Measurements from ENCODE around the gene NHS.

Gene NHS

DNA sequence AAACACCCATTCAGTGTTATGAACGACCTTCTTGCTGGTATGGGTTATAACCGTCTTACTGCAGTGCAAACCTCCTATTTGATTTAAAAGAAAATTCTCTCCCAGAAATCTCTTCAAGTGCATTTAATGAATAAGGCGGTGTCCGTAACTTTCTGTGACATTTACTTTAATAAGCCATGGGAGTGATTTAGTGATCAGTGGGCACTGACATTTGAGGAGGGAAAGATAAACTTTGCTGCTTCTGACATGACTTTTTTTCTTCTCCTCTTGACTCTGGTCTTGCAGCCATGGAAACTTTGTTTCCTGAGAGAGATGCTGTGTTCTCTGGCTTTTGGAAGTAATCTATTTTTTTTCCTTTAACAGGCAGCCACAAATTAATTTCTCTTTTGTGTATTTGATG, 106.1 kb downstream of the NHS start:
- WGBS, 2 experiments = 89 to 100% methylated on average over 3 to 4 of the region's 4 CpGs

DNA sequence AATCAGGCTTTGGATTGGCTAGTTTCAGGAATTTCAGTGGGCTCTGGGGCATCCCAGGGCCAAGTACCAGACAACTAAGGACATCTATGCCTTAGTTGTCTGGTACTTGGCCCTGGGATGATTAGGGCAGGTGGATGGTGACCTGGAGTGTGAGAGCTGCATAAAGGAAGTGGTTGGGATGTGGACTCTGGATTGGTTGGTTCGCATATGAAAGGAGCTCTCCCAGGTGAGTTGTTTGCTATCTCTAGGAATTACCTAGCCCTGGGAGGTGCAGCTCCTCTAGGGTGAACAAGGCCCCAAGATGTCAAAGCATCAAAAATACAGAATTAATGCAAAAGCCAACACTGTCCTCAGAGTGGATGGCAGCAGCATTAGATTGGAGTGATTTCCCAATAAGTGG, 109.6 kb downstream of the NHS start:
- 82 to 100% methylated on average over 1 of the region's 1 CpG for WGBS, 2 experiments
- Histone ChIP-seq H3K36me3 (ENCODE audit: control insufficient read depth, insufficient read depth, low read length) (no peaks in the 10 kb centered on the region), H3K9me3 (ENCODE audit: control insufficient read depth, low read length) (no peaks in the 10 kb centered on the region), H3K27ac (ENCODE audit: insufficient read depth, low read depth, low read length, poor library complexity, severe bottlenecking) (no peak overlapping the region), H3K27me3 (ENCODE audit: control insufficient read depth, insufficient read depth, low read length, poor library complexity, severe bottlenecking) (no peaks in the 10 kb centered on the region), H3K4me1 (ENCODE audit: control insufficient read depth, insufficient read depth, low read length) (no peaks in the 10 kb centered on the region), H3K4me3 (ENCODE audit: insufficient read depth, low read depth, low read length) (no peak overlapping the region)

More for the DNA sequence above, 106.1 kb downstream of the NHS start:
- no peaks in the 10 kb centered on the region for H3K36me3 ChIP-seq (ENCODE audit: control insufficient read depth, insufficient read depth, low read length)
- no peak overlapping the region for H3K27ac ChIP-seq (ENCODE audit: insufficient read depth, low read depth, low read length, poor library complexity, severe bottlenecking)
- H3K9me3 ChIP-seq (ENCODE audit: control insufficient read depth, low read length) = no peaks in the 10 kb centered on the region
- no peaks in the 10 kb centered on the region for H3K27me3 ChIP-seq (ENCODE audit: control insufficient read depth, insufficient read depth, low read length, poor library complexity, severe bottlenecking)
- no peak overlapping the region for H3K4me3 ChIP-seq (ENCODE audit: insufficient read depth, low read depth, low read length)
- no peaks in the 10 kb centered on the region for H3K4me1 ChIP-seq (ENCODE audit: control insufficient read depth, insufficient read depth, low read length)

DNA sequence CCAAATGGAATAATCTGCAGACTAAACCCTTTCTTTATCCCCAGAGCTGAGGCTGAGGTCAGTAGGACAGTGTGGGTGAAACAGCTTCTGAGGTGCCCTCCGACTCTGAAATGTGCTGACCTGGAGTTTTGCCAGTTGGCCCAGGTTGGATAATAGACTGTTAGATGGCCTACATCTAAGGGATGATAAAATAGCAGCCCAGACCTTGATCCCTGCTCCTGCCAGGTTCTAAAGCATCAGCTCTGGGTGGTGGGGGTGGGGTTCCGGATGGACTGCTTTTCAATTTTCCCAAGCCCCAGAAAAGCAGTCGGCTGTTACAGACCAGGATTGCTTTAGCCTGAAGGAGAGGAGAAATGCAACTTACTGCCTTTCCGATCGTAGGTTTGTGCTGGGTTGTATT, 110.4 kb downstream of the NHS start:
- Histone ChIP-seq H3K9me3 (ENCODE audit: control insufficient read depth, low read length) (no peaks in the 10 kb centered on the region), H3K4me1 (ENCODE audit: control insufficient read depth, insufficient read depth, low read length) (no peaks in the 10 kb centered on the region), H3K4me3 (ENCODE audit: insufficient read depth, low read depth, low read length) (no peak overlapping the region), H3K27me3 (ENCODE audit: control insufficient read depth, insufficient read depth, low read length, poor library complexity, severe bottlenecking) (no peaks in the 10 kb centered on the region), H3K27ac (ENCODE audit: insufficient read depth, low read depth, low read length, poor library complexity, severe bottlenecking) (no peak overlapping the region), H3K36me3 (ENCODE audit: control insufficient read depth, insufficient read depth, low read length) (no peaks in the 10 kb centered on the region)
- 67 to 76% methylated on average over 5 of the region's 5 CpGs for WGBS, 2 experiments

DNA sequence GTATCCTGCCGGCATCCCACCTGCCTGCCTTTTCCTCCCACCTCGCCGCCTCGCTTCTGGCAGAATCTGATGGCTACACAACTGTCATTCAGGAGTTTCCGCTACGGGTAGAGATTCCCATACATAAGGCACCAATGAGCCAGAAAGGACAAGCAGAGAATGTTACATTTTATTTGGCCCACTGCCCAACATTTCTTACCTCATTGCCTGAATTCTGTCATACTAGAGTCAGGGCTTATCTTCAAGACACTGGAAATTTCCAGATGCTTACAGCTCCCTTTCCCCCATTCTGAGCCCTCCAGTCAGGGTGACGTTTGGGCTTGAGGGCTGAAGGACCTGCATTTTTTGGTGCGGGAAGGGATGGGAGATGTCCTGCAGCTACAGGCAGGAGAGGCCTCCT, 113.0 kb downstream of the NHS start:
- Histone ChIP-seq H3K9me3 (ENCODE audit: control insufficient read depth, low read length) (no peaks in the 10 kb centered on the region), H3K27me3 (ENCODE audit: control insufficient read depth, insufficient read depth, low read length, poor library complexity, severe bottlenecking) (no peaks in the 10 kb centered on the region), H3K4me3 (ENCODE audit: insufficient read depth, low read depth, low read length) (no peak overlapping the region), H3K4me1 (ENCODE audit: control insufficient read depth, insufficient read depth, low read length) (no peaks in the 10 kb centered on the region), H3K36me3 (ENCODE audit: control insufficient read depth, insufficient read depth, low read length) (no peaks in the 10 kb centered on the region), H3K27ac (ENCODE audit: insufficient read depth, low read depth, low read length, poor library complexity, severe bottlenecking) (no peak overlapping the region)
- WGBS, 2 experiments = 92 to 93% methylated on average over 8 of the region's 8 CpGs

DNA sequence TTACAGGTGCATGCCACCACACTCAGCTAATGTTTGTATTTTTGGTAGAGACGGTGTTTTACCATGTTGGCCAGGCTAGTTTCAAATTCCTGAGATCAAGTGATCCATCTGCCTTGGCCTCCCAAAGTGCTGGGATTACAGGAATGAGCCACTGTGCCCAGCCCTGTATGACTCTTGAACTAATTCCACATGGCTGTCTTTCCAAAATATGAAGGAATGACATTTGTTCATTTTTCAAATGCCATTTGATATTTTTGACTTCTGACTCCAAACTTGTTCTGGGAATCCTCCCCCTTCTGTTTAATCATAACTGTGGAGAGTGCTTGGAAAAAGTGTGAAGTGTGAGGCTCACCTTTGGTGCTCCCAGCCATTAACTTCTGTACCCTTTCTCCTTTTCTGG, 119.2 kb downstream of the NHS start:
- no peaks in the 10 kb centered on the region for H3K27me3 ChIP-seq (ENCODE audit: control insufficient read depth, insufficient read depth, low read length, poor library complexity, severe bottlenecking)
- no peaks in the 10 kb centered on the region for H3K36me3 ChIP-seq (ENCODE audit: control insufficient read depth, insufficient read depth, low read length)
- H3K27ac ChIP-seq (ENCODE audit: insufficient read depth, low read depth, low read length, poor library complexity, severe bottlenecking) = no peak overlapping the region
- H3K4me3 ChIP-seq (ENCODE audit: insufficient read depth, low read depth, low read length) = no peak overlapping the region
- no peaks in the 10 kb centered on the region for H3K4me1 ChIP-seq (ENCODE audit: control insufficient read depth, insufficient read depth, low read length)
- H3K9me3 ChIP-seq (ENCODE audit: control insufficient read depth, low read length) = no peaks in the 10 kb centered on the region
- 78 to 100% methylated on average over 1 of the region's 1 CpG for WGBS, 2 experiments

DNA sequence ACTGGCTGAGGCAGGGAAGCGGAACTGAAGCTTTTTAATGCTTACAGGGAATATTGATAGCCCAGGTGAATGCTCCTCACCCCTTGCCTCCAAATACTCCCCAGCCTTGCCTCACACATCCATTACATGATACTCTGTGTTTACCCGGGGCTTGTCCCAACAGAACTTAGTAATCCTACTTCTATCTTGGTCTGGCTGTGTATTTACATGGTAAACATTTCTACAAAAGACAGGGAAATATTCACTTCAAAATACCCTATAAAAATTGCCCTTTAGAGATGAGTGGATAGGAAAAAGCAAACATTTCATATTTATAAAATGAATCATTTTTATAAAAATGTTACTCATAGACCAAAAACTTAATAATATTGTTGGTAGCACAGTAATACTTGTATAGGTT, 120.1 kb downstream of the NHS start:
- no peak overlapping the region for H3K27ac ChIP-seq (ENCODE audit: insufficient read depth, low read depth, low read length, poor library complexity, severe bottlenecking)
- no peaks in the 10 kb centered on the region for H3K4me1 ChIP-seq (ENCODE audit: control insufficient read depth, insufficient read depth, low read length)
- WGBS, 2 experiments = 87 to 100% methylated on average over 1 to 2 of the region's 2 CpGs
- no peaks in the 10 kb centered on the region for H3K27me3 ChIP-seq (ENCODE audit: control insufficient read depth, insufficient read depth, low read length, poor library complexity, severe bottlenecking)
- no peaks in the 10 kb centered on the region for H3K9me3 ChIP-seq (ENCODE audit: control insufficient read depth, low read length)
- H3K36me3 ChIP-seq (ENCODE audit: control insufficient read depth, insufficient read depth, low read length) = no peaks in the 10 kb centered on the region
- H3K4me3 ChIP-seq (ENCODE audit: insufficient read depth, low read depth, low read length) = no peak overlapping the region

DNA sequence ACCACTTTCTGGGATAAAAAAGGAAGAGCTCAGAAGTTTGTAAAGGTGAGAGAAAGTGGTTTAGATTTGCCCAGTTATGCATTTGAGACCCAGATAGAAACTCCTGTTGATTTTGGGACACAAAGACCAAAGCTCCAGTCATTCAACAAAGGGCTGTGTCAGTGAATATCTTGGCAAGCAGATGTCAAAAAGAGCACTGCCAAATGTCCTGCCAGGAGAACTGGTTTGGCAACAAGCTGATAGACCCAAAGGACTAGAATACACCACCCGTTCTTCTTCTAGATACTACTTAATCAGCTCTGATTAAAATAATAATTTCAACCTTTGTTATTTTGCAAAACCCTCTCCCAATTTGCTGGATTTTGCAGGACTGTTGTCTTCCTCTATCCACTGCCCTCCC, 121.4 kb downstream of the NHS start:
- H3K27ac ChIP-seq (ENCODE audit: insufficient read depth, low read depth, low read length, poor library complexity, severe bottlenecking) = no peak overlapping the region
- no peaks in the 10 kb centered on the region for H3K9me3 ChIP-seq (ENCODE audit: control insufficient read depth, low read length)
- no peaks in the 10 kb centered on the region for H3K27me3 ChIP-seq (ENCODE audit: control insufficient read depth, insufficient read depth, low read length, poor library complexity, severe bottlenecking)
- WGBS, 2 experiments = 80 to 81% methylated on average over 1 of the region's 1 CpG
- H3K4me1 ChIP-seq (ENCODE audit: control insufficient read depth, insufficient read depth, low read length) = no peaks in the 10 kb centered on the region
- H3K36me3 ChIP-seq (ENCODE audit: control insufficient read depth, insufficient read depth, low read length) = no peaks in the 10 kb centered on the region
- H3K4me3 ChIP-seq (ENCODE audit: insufficient read depth, low read depth, low read length) = no peak overlapping the region

DNA sequence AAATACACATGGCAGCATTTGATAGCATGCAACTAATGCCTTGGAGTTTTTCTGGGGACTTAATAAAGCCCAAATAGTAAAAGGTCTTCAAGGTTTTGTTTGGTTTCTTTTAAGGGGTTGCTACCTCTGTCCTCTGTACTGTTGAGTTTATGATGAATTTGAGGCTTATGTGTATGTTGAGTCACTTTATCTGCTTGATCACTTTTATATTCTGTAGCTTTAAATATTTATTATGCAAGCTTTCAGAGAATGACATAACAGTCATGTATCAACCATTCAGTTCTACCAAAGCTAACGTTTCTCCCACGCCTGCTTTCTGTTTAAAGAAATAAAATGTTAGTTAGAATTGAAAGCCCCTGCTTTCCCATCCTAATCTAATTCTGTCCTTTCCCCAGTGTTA, 122.2 kb downstream of the NHS start:
- no peaks in the 10 kb centered on the region for H3K4me1 ChIP-seq (ENCODE audit: control insufficient read depth, insufficient read depth, low read length)
- H3K27me3 ChIP-seq (ENCODE audit: control insufficient read depth, insufficient read depth, low read length, poor library complexity, severe bottlenecking) = no peaks in the 10 kb centered on the region
- no peak overlapping the region for H3K27ac ChIP-seq (ENCODE audit: insufficient read depth, low read depth, low read length, poor library complexity, severe bottlenecking)
- WGBS, 2 experiments = 100% methylated on average over 2 of the region's 2 CpGs; no CpG with 5 or more reads in 1 of the 2 experiments
- no peaks in the 10 kb centered on the region for H3K9me3 ChIP-seq (ENCODE audit: control insufficient read depth, low read length)
- H3K36me3 ChIP-seq (ENCODE audit: control insufficient read depth, insufficient read depth, low read length) = no peaks in the 10 kb centered on the region
- H3K4me3 ChIP-seq (ENCODE audit: insufficient read depth, low read depth, low read length) = no peak overlapping the region

DNA sequence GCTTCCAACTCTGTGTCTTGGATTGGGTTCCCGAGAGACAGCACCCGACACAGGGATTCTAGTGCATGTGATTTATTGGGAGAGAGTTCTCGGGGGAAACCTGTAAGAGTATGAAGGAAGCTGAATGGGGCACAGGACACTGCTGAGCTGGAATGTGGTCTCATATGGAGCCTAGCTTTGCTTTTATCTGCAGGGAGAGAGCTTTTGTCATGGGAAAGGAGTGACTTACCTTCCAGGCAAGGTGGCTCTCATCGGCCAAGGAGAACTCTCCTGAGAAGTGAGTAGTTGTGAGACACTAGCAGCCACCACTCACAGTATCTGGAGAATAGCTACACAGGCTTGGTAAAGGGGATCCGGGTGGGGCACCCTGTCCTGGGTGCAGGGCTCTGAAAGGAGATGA, 124.5 kb downstream of the NHS start:
- H3K27me3 ChIP-seq (ENCODE audit: control insufficient read depth, insufficient read depth, low read length, poor library complexity, severe bottlenecking) = no peaks in the 10 kb centered on the region
- H3K9me3 ChIP-seq (ENCODE audit: control insufficient read depth, low read length) = no peaks in the 10 kb centered on the region
- no peaks in the 10 kb centered on the region for H3K4me1 ChIP-seq (ENCODE audit: control insufficient read depth, insufficient read depth, low read length)
- H3K27ac ChIP-seq (ENCODE audit: insufficient read depth, low read depth, low read length, poor library complexity, severe bottlenecking) = no peak overlapping the region
- no peaks in the 10 kb centered on the region for H3K36me3 ChIP-seq (ENCODE audit: control insufficient read depth, insufficient read depth, low read length)
- WGBS, 2 experiments = 73 to 79% methylated on average over 5 of the region's 5 CpGs
- no peak overlapping the region for H3K4me3 ChIP-seq (ENCODE audit: insufficient read depth, low read depth, low read length)

DNA sequence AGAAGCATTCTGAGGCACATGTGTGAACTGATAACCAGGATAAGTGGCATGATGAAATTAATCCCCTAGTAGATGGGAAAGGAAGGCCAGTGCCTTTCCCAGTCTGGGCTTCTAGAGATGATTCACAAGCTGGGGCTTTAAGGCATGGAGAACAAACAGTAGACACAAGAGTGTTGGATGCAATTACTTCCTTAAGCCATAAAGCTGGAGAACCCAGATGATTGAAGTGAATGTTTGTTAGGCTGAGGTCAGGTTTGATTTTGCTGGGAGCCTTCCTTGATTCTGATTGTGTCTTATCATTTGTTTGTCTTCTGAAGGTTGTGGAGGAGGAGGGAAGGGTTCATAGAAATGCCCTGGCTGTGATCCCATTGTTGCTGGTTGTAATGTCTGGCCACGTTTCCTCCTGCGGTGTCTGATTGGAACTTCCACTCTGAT, 125.2 kb downstream of the NHS start:
- Histone ChIP-seq H3K4me1 (ENCODE audit: control insufficient read depth, insufficient read depth, low read length) (no peaks in the 10 kb centered on the region), H3K27me3 (ENCODE audit: control insufficient read depth, insufficient read depth, low read length, poor library complexity, severe bottlenecking) (no peaks in the 10 kb centered on the region), H3K36me3 (ENCODE audit: control insufficient read depth, insufficient read depth, low read length) (no peaks in the 10 kb centered on the region), H3K4me3 (ENCODE audit: insufficient read depth, low read depth, low read length) (no peak overlapping the region), H3K27ac (ENCODE audit: insufficient read depth, low read depth, low read length, poor library complexity, severe bottlenecking) (no peak overlapping the region), H3K9me3 (ENCODE audit: control insufficient read depth, low read length) (no peaks in the 10 kb centered on the region)
- WGBS, 2 experiments = 88 to 100% methylated on average over 2 of the region's 2 CpGs

DNA sequence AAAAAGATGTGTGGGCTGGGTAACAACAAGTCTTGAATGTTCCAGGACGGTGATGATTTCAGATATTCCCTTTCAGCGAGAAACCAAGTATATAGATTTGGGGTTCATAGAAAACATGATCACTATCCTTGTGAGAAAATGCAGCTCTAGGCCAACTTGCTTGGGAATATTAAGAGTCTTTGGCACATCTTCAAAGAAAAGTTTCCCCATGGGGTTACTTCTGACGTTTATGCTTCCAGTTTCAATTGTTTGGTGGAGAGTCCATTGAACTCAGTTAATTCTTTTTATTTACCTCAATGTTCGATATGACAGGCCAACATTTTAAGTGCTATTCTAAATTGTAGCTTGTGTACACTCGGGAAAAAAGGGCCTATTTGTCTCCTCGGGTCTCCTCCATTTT, 126.7 kb downstream of the NHS start:
- Histone ChIP-seq H3K9me3 (ENCODE audit: control insufficient read depth, low read length) (no peaks in the 10 kb centered on the region), H3K27ac (ENCODE audit: insufficient read depth, low read depth, low read length, poor library complexity, severe bottlenecking) (no peak overlapping the region), H3K4me1 (ENCODE audit: control insufficient read depth, insufficient read depth, low read length) (no peaks in the 10 kb centered on the region), H3K4me3 (ENCODE audit: insufficient read depth, low read depth, low read length) (no peak overlapping the region), H3K36me3 (ENCODE audit: control insufficient read depth, insufficient read depth, low read length) (no peaks in the 10 kb centered on the region), H3K27me3 (ENCODE audit: control insufficient read depth, insufficient read depth, low read length, poor library complexity, severe bottlenecking) (no peaks in the 10 kb centered on the region)
- WGBS, 2 experiments = 97 to 98% methylated on average over 6 of the region's 6 CpGs

Data from ectodermal cell (in vitro differentiated cells).